ENCODE data around the gene FAM81B.

Gene FAM81B

GRCh38 chr5:95406426-95407090 is 15.4 kb downstream of the FAM81B start:
- DNase-seq, result no peak

- no peak for DNase-seq
These were observed 19.1 kb downstream of the FAM81B start for GRCh38 chr5:95410279-95410678.

GRCh38 chr5:95411474-95411873 is 20.3 kb downstream of the FAM81B start:
- DNase-seq, result no peak

- DNase-seq, result no peak
These were observed 23.3 kb downstream of the FAM81B start for GRCh38 chr5:95414451-95414850.

GRCh38 chr5:95417971-95418370 is 26.8 kb downstream of the FAM81B start:
- no peak for DNase-seq

GRCh38 chr5:95422838-95423237 is 31.7 kb downstream of the FAM81B start:
- no peak for DNase-seq

- DNase-seq, result no peak
These were observed 32.9 kb downstream of the FAM81B start for GRCh38 chr5:95424016-95424415.

GRCh38 chr5:95424526-95424925 is 33.4 kb downstream of the FAM81B start:
- DNase-seq, result no peak

- no peak for DNase-seq
These were observed 35.1 kb downstream of the FAM81B start for GRCh38 chr5:95426227-95426626.

- DNase-seq, result no peak
These were observed 41.6 kb downstream of the FAM81B start for GRCh38 chr5:95432779-95433178.

- DNase-seq, result no peak
These were observed 48.8 kb downstream of the FAM81B start for GRCh38 chr5:95439801-95440493.

- no peak for DNase-seq
These were observed 49.7 kb downstream of the FAM81B start for GRCh38 chr5:95440825-95441224.

GRCh38 chr5:95441636-95442035 is 50.5 kb downstream of the FAM81B start:
- DNase-seq, result no peak

- no peak for DNase-seq
These were observed 54.3 kb downstream of the FAM81B start for GRCh38 chr5:95445442-95445841.

GRCh38 chr5:95445995-95446394 is 54.8 kb downstream of the FAM81B start:
- DNase-seq, result no peak

- no peak for DNase-seq
These were observed 55.5 kb downstream of the FAM81B start for GRCh38 chr5:95446560-95447221.

GRCh38 chr5:95447961-95448360 is 56.8 kb downstream of the FAM81B start:
- DNase-seq, result no peak

GRCh38 chr5:95448789-95449188 is 57.6 kb downstream of the FAM81B start:
- no peak for DNase-seq

GRCh38 chr5:95449460-95449859 is 58.3 kb downstream of the FAM81B start:
- no peak for DNase-seq

- no peak for DNase-seq
These were observed 63.4 kb downstream of the FAM81B start for GRCh38 chr5:95454536-95454935.

GRCh38 chr5:95460665-95461064 is 69.5 kb downstream of the FAM81B start:
- no peak for DNase-seq

- no peak for DNase-seq
These were observed 80.3 kb downstream of the FAM81B start for GRCh38 chr5:95471487-95471886.

GRCh38 chr5:95471942-95472341 is 80.8 kb downstream of the FAM81B start:
- DNase-seq, result no peak

GRCh38 chr5:95484421-95484820 is 93.3 kb downstream of the FAM81B start:
- no peak for DNase-seq

All from NCI-H187 treated with DMSO at 0.1 percent for 48 hours (cell line).